H9 (cell line): Measurements from ENCODE around the gene GRIN2B. TPM values are rescaled to one million over a fixed set of nuclear protein-coding genes. Genes with fewer than 3 reads are reported as not detected.

ENCODE experiments used
- DNase-seq: peaks from one replicate; pipeline ENCODE4 v3.0.0-alpha.2; 2017
- H2AFZ ChIP-seq: one replicate; pipeline ENCODE4 v1.6.1; 2013; ENCODE audit warnings: mild to moderate bottlenecking, low read length, control low read depth, moderate library complexity
- H2AK5ac ChIP-seq: 2 replicates; pipeline ENCODE4 v1.6.1; 2013; ENCODE audit warnings: low read length, control low read depth, mixed read lengths; ENCODE audit not compliant: insufficient read length
- H2BK120ac ChIP-seq: one replicate; pipeline ENCODE4 v1.6.1; 2013; ENCODE audit warnings: low read depth, mild to moderate bottlenecking, low read length, control low read depth, inconsistent platforms; ENCODE audit not compliant: poor library complexity, severe bottlenecking
- H2BK12ac ChIP-seq: 2 replicates; pipeline ENCODE4 v1.6.1; 2013; ENCODE audit warnings: low read length, control low read depth, mixed read lengths, low read depth; ENCODE audit not compliant: insufficient read length
- H2BK15ac ChIP-seq: 2 replicates; pipeline ENCODE4 v1.6.1; 2013; ENCODE audit warnings: low read depth, low read length, control low read depth
- H2BK20ac ChIP-seq: one replicate; pipeline ENCODE4 v1.6.1; 2013; ENCODE audit warnings: low read depth, mild to moderate bottlenecking, low read length, control low read depth, inconsistent platforms; ENCODE audit not compliant: poor library complexity, severe bottlenecking
- H2BK5ac ChIP-seq: 2 replicates; pipeline ENCODE4 v1.6.1; 2013; ENCODE audit warnings: low read length, control low read depth, mixed read lengths; ENCODE audit not compliant: insufficient read length
- H3K14ac ChIP-seq: 2 replicates; pipeline ENCODE4 v1.6.1; 2013; ENCODE audit warnings: low read length, control low read depth; ENCODE audit not compliant: insufficient read depth
- H3K18ac ChIP-seq: 2 replicates; pipeline ENCODE4 v1.6.1; 2013; ENCODE audit warnings: low read depth, mild to moderate bottlenecking, mixed read lengths, low read length, control low read depth; ENCODE audit not compliant: insufficient read length
- H3K23ac ChIP-seq: 2 replicates; pipeline ENCODE4 v1.6.1; 2013; ENCODE audit warnings: low read length, control low read depth, mixed read lengths, low read depth; ENCODE audit not compliant: insufficient read length
- H3K23me2 ChIP-seq: 2 replicates; pipeline ENCODE4 v1.6.1; 2013; ENCODE audit warnings: low read depth, mild to moderate bottlenecking, mixed read lengths, low read length, control low read depth; ENCODE audit not compliant: insufficient read length, poor library complexity, severe bottlenecking
- H3K27ac ChIP-seq: 2 replicates; pipeline ENCODE4 v1.5.1; 2013; ENCODE audit warnings: low read length, control low read depth, mixed read lengths, low read depth; ENCODE audit not compliant: insufficient read length
- H3K27me3 ChIP-seq: 2 replicates; pipeline ENCODE4 v1.6.1; 2013; ENCODE audit warnings: low read length, control low read depth, inconsistent platforms; ENCODE audit not compliant: insufficient read depth
- H3K4ac ChIP-seq: 2 replicates; pipeline ENCODE4 v1.6.1; 2013; ENCODE audit warnings: low read depth, mild to moderate bottlenecking, control low read depth, inconsistent platforms, low read length, moderate library complexity
- H3K4me1 ChIP-seq: 2 replicates; pipeline ENCODE4 v1.6.1; 2013; ENCODE audit warnings: low read length, control low read depth, inconsistent platforms; ENCODE audit not compliant: insufficient read depth
- H3K4me2 ChIP-seq: 2 replicates; pipeline ENCODE4 v1.6.1; 2013; ENCODE audit warnings: low read length, control low read depth, mixed read lengths; ENCODE audit not compliant: insufficient read length, insufficient read depth
- H3K56ac ChIP-seq: 2 replicates; pipeline ENCODE4 v1.6.1; 2013; ENCODE audit warnings: low read depth, mild to moderate bottlenecking, mixed read lengths, low read length, control low read depth; ENCODE audit not compliant: insufficient read length
- H3K79me1 ChIP-seq: 2 replicates; pipeline ENCODE4 v1.6.1; 2013; ENCODE audit warnings: low read depth, mild to moderate bottlenecking, moderate library complexity, low read length, control low read depth, inconsistent platforms; ENCODE audit not compliant: insufficient read depth, poor library complexity, severe bottlenecking
- H3K79me2 ChIP-seq: 2 replicates; pipeline ENCODE4 v1.6.1; 2013; ENCODE audit warnings: low read length, control low read depth, inconsistent platforms; ENCODE audit not compliant: insufficient read depth
- H3K9ac ChIP-seq: 2 replicates; pipeline ENCODE4 v1.6.1; 2013; ENCODE audit warnings: low read length, control low read depth, mixed read lengths; ENCODE audit not compliant: insufficient read length; ENCODE audit errors: extremely low read depth
- H3K9me3 ChIP-seq: one replicate; pipeline ENCODE4 v1.6.1; 2013; ENCODE audit warnings: low read depth, low read length, inconsistent platforms; ENCODE audit not compliant: control insufficient read depth
- H3T11ph ChIP-seq: one replicate; pipeline ENCODE4 v1.6.1; 2013; ENCODE audit warnings: mild to moderate bottlenecking, low read length, control low read depth, inconsistent platforms
- H4K20me1 ChIP-seq: one replicate; pipeline ENCODE4 v1.6.1; 2013; ENCODE audit not compliant: control insufficient read depth, insufficient read length, insufficient read depth
- H4K5ac ChIP-seq: 2 replicates; pipeline ENCODE4 v1.6.1; 2013; ENCODE audit warnings: low read depth, mild to moderate bottlenecking, mixed read lengths, low read length, control low read depth; ENCODE audit not compliant: insufficient read length
- H4K8ac ChIP-seq: replicated peaks from 2 replicates; pipeline ENCODE4 v1.6.1; 2013; ENCODE audit warnings: low read length, control low read depth, mixed read lengths, low read depth; ENCODE audit not compliant: insufficient read length
- H4K91ac ChIP-seq: 2 replicates; pipeline ENCODE4 v1.6.1; 2013; ENCODE audit warnings: low read depth, mild to moderate bottlenecking, moderate library complexity, mixed read lengths, low read length, control low read depth; ENCODE audit not compliant: insufficient read length
- H3K27ac Mint-ChIP-seq, 3 experiments: 2 replicates in 2 of 3; 3 replicates in 1 of 3; pipeline ENCODE4 v1.8.0; 2020 to 2021; ENCODE audit warnings: mixed read lengths in 3 of 3, mild to moderate bottlenecking in 1 of 3, moderate library complexity in 1 of 3
- H3K27me3 Mint-ChIP-seq: 2 replicates; pipeline ENCODE4 v1.8.0; 2021; ENCODE audit warnings: low read depth, mild to moderate bottlenecking, moderate library complexity, mixed read lengths
- H3K36me3 Mint-ChIP-seq, 3 experiments: 2 replicates in 2 of 3; 3 replicates in 1 of 3; pipeline ENCODE4 v1.8.0; 2020 to 2021; ENCODE audit warnings: low read depth in 3 of 3, mixed read lengths in 3 of 3; ENCODE audit not compliant: insufficient read depth in 1 of 3
- H3K4me1 Mint-ChIP-seq, 2 experiments: 2 replicates each; pipeline ENCODE4 v1.8.0; 2020; ENCODE audit warnings: mixed read lengths in 2 of 2
- H3K4me3 Mint-ChIP-seq, 2 experiments: 2 replicates in 1 of 2; 3 replicates in 1 of 2; pipeline ENCODE4 v1.8.0; 2020 to 2021; ENCODE audit warnings: mild to moderate bottlenecking in 2 of 2, mixed read lengths in 2 of 2, moderate library complexity in 1 of 2
- H3K9me3 Mint-ChIP-seq, 2 experiments: 2 replicates in 1 of 2; 3 replicates in 1 of 2; pipeline ENCODE4 v1.8.0; 2020; ENCODE audit warnings: mild to moderate bottlenecking in 2 of 2, mixed read lengths in 2 of 2, moderate library complexity in 1 of 2
- CTCF ChIP-seq: fragments of 200-600 bp; sonication (generic); conservative IDR thresholded peaks from 3 replicates; pipeline ENCODE4 v1.8.0; 2021; ENCODE audit warnings: antibody characterized with exemption, mild to moderate bottlenecking
- WGBS: extraction: QIAGEN DNeasy Blood & Tissue Kit; methylation state at CpG from one replicate; pipeline ENCODE4 v1.1.7; 2013; ENCODE audit warnings: missing lambda C conversion rate, low lambda C conversion rate, mixed read lengths; ENCODE audit not compliant: insufficient read length; ENCODE audit errors: extremely low coverage; 5-methylcytosine and 5-hydroxymethylcytosine counted together
- total RNA-seq: library from RNA; stranded (reverse); gene quantifications from 2 replicates; pipeline ENCODE4 v1.2.1, GENCODE V29; 2021

The GRIN2B gene
- total RNA-seq, 1 experiment from 2014 or later, result 0.13 TPM

- no CpG with 5 or more reads among the region's 3 CpGs for WGBS
- Histone ChIP-seq H4K8ac (no peak overlapping the region), H4K5ac (no peak overlapping the region), H2AFZ (no peak overlapping the region), H3K9me3 (no peaks in the 10 kb centered on the region), H3K27ac (no peak overlapping the region), H3K23ac (no peak overlapping the region), H2BK12ac (no peak overlapping the region), H3T11ph (no peak overlapping the region), H3K27me3 (no peaks in the 10 kb centered on the region; the same call in 1 of the 2 replicates), H3K4ac (no peak overlapping the region), H2AK5ac (no peak overlapping the region), H4K91ac (no peak overlapping the region), H3K4me2 (no peak overlapping the region), H3K14ac (no peak overlapping the region), H3K79me1 (no peaks in the 10 kb centered on the region), H3K79me2 (no peaks in the 10 kb centered on the region), H2BK120ac (no peak overlapping the region), H3K23me2 (peaks cover 8% of the 10 kb centered on the region), H2BK5ac (no peak overlapping the region), H2BK20ac (no peak overlapping the region), H3K18ac (no peak overlapping the region), H3K56ac (no peak overlapping the region), H3K9ac (no peak overlapping the region), H4K20me1 (no peaks in the 10 kb centered on the region), H3K4me1 (no peaks in the 10 kb centered on the region), H2BK15ac (no peak overlapping the region)
- no peak overlapping the region for H3K4me3 Mint-ChIP-seq
- DNase-seq, result no peak
- no peaks in the 10 kb centered on the region for H3K9me3 Mint-ChIP-seq
- TF ChIP-seq CTCF, result no peak
- H3K4me1 Mint-ChIP-seq, result peaks cover 0 to 7% of the 10 kb centered on the region in 2 experiments; a peak in 2 of 4 replicates
- no peaks in the 10 kb centered on the region for H3K36me3 Mint-ChIP-seq
- no peak overlapping the region for H3K27ac Mint-ChIP-seq
- peaks cover 37% of the 10 kb centered on the region for H3K27me3 Mint-ChIP-seq
Observed at GRCh38 chr12:13986031-13986430, 4.6 kb upstream of the GRIN2B start.
